Spinal cord (tissue), 10 donors: ENCODE data around the gene GLI3. TPM values are rescaled to one million over a fixed set of nuclear protein-coding genes. Genes with fewer than 3 reads are reported as not detected.

ENCODE experiments used
- DNase-seq, 6 donors: peaks; one replicate each; pipeline versions ENCODE4 v3.0.0 to v3.0.0-alpha.2; 2013 to 2015; ENCODE audit warnings: low spot score in 6 of 6, low read depth in 4 of 6
- H3K27ac ChIP-seq: one replicate; pipeline ENCODE4 v1.5.1; 2013; ENCODE audit warnings: low read depth, low read length, control low read depth
- H3K27me3 ChIP-seq: one replicate; pipeline ENCODE4 v1.6.1; 2013; ENCODE audit warnings: low read length; ENCODE audit not compliant: control insufficient read depth, insufficient read depth
- H3K36me3 ChIP-seq: one replicate; pipeline ENCODE4 v1.6.1; 2013; ENCODE audit warnings: low read length; ENCODE audit not compliant: control insufficient read depth, insufficient read depth
- H3K4me1 ChIP-seq: one replicate; pipeline ENCODE4 v1.6.1; 2013; ENCODE audit warnings: low read length; ENCODE audit not compliant: control insufficient read depth, insufficient read depth
- H3K4me3 ChIP-seq: one replicate; pipeline ENCODE4 v1.5.1; 2013; ENCODE audit warnings: low read depth, low read length, control low read depth
- H3K9me3 ChIP-seq: one replicate; pipeline ENCODE4 v1.6.1; 2013; ENCODE audit warnings: low read length; ENCODE audit not compliant: control insufficient read depth, insufficient read depth
- WGBS: methylation state at CpG from one replicate; pipeline ENCODE4 v1.1.5; 2013; ENCODE audit warnings: missing lambda C conversion rate; ENCODE audit not compliant: insufficient coverage; 5-methylcytosine and 5-hydroxymethylcytosine counted together
- polyA plus RNA-seq, 2 donors: library from polyadenylated mRNA; unstranded; fragments of 120-200 nt; gene quantifications; one replicate each; pipeline ENCODE4 v1.2.1, GENCODE V29; 2013; ENCODE audit not compliant: insufficient read length in 2 of 2
- total RNA-seq, 2 donors: library from RNA; depleted of rRNA in 1 of 2; stranded (reverse); fragments of 120-200 nt in 1 of 2; fragments of >200 nt in 1 of 2; gene quantifications; one replicate each; pipeline versions ENCODE4 v1.2.3 to v1.2.4, GENCODE V29; 2013 to 2014
- donor health status: healthy.

The GLI3 gene
- total and polyA plus RNA-seq, 4 donors = 8.7 to 11.9 (median 10.1) TPM

- Histone ChIP-seq H3K9me3 (no peaks in the 10 kb centered on the region), H3K4me1 (peaks cover 25% of the 10 kb centered on the region), H3K4me3 (no peak overlapping the region), H3K27ac (no peak overlapping the region), H3K27me3 (no peaks in the 10 kb centered on the region), H3K36me3 (no peaks in the 10 kb centered on the region)
- 45% methylated on average over 4 of the region's 6 CpGs for WGBS
- no peak for DNase-seq
These were observed 80.6 kb downstream of the GLI3 start for GRCh38 chr7:42156291-42156865.

GRCh38 chr7:42155584-42156290 is 81.3 kb downstream of the GLI3 start:
- Histone ChIP-seq H3K36me3 (no peaks in the 10 kb centered on the region), H3K4me1 (peaks cover 25% of the 10 kb centered on the region), H3K4me3 (no peak overlapping the region), H3K9me3 (no peaks in the 10 kb centered on the region), H3K27ac (no peak overlapping the region), H3K27me3 (no peaks in the 10 kb centered on the region)
- DNase-seq = no peak
- 74% methylated on average over 3 of the region's 7 CpGs for WGBS

GRCh38 chr7:42154173-42154572 is 82.8 kb downstream of the GLI3 start:
- Histone ChIP-seq H3K27ac (peak overlapping the region; percentile 83), H3K4me1 (peaks cover 25% of the 10 kb centered on the region), H3K36me3 (no peaks in the 10 kb centered on the region), H3K27me3 (no peaks in the 10 kb centered on the region), H3K9me3 (no peaks in the 10 kb centered on the region), H3K4me3 (no peak overlapping the region)
- 73% methylated on average over 7 of the region's 9 CpGs for WGBS
- peak in 1 of 6 donors; percentile 43 for DNase-seq

- DNase-seq = peak in 5 of 6 donors; percentile 60 to 91 (median 66)
- Histone ChIP-seq H3K4me1 (peaks cover 27% of the 10 kb centered on the region), H3K4me3 (peak overlapping the region; percentile 22), H3K27ac (peak overlapping the region; percentile 83), H3K9me3 (no peaks in the 10 kb centered on the region), H3K36me3 (no peaks in the 10 kb centered on the region), H3K27me3 (no peaks in the 10 kb centered on the region)
- 10% methylated on average over 4 of the region's 11 CpGs for WGBS
These were observed 84.4 kb downstream of the GLI3 start for GRCh38 chr7:42152329-42153205.

- DNase-seq = peak in 5 of 6 donors; percentile 53 to 90 (median 65)
- peak overlapping the region; percentile 83 for H3K27ac ChIP-seq
- H3K4me3 ChIP-seq = peak overlapping the region; percentile 22
- H3K9me3 ChIP-seq = no peaks in the 10 kb centered on the region
- no peaks in the 10 kb centered on the region for H3K36me3 ChIP-seq
- H3K27me3 ChIP-seq = no peaks in the 10 kb centered on the region
- H3K4me1 ChIP-seq = peaks cover 24% of the 10 kb centered on the region
- 36% methylated on average over 6 of the region's 7 CpGs for WGBS
These were observed 85.7 kb downstream of the GLI3 start for GRCh38 chr7:42151309-42151708.

- H3K4me1 ChIP-seq = peaks cover 2% of the 10 kb centered on the region
- no peaks in the 10 kb centered on the region for H3K27me3 ChIP-seq
- H3K27ac ChIP-seq = no peak overlapping the region
- H3K36me3 ChIP-seq = no peaks in the 10 kb centered on the region
- no peak overlapping the region for H3K4me3 ChIP-seq
- no peak for DNase-seq
- H3K9me3 ChIP-seq = no peaks in the 10 kb centered on the region
These were observed 91.5 kb downstream of the GLI3 start for GRCh38 chr7:42145539-42145938.

GRCh38 chr7:42144604-42145003 is 92.4 kb downstream of the GLI3 start:
- Histone ChIP-seq H3K4me1 (peaks cover 2% of the 10 kb centered on the region), H3K4me3 (no peak overlapping the region), H3K9me3 (no peaks in the 10 kb centered on the region), H3K27me3 (no peaks in the 10 kb centered on the region), H3K27ac (no peak overlapping the region), H3K36me3 (no peaks in the 10 kb centered on the region)
- no peak for DNase-seq
- 50% methylated on average over 1 of the region's 4 CpGs for WGBS

- Histone ChIP-seq H3K36me3 (no peaks in the 10 kb centered on the region), H3K9me3 (no peaks in the 10 kb centered on the region), H3K4me3 (no peak overlapping the region), H3K27me3 (no peaks in the 10 kb centered on the region), H3K4me1 (peaks cover 2% of the 10 kb centered on the region), H3K27ac (no peak overlapping the region)
- no peak for DNase-seq
- WGBS = 77% methylated on average over 10 of the region's 14 CpGs
These were observed 93.1 kb downstream of the GLI3 start for GRCh38 chr7:42143711-42144600.

GRCh38 chr7:42142089-42142488 is 94.9 kb downstream of the GLI3 start:
- Histone ChIP-seq H3K4me1 (peaks cover 6% of the 10 kb centered on the region), H3K36me3 (no peaks in the 10 kb centered on the region), H3K9me3 (no peaks in the 10 kb centered on the region), H3K27ac (no peak overlapping the region), H3K4me3 (no peak overlapping the region), H3K27me3 (no peaks in the 10 kb centered on the region)
- no peak for DNase-seq
- 100% methylated on average over 2 of the region's 4 CpGs for WGBS
